HG03045 (cell line): ENCODE data around the gene ZNF341.

Experiments used
- ATAC-seq: cut with Tn5 transposase; IDR thresholded peaks from one replicate; pipeline ENCODE4 v1.9.1; 2021; ENCODE audit warnings: mild to moderate bottlenecking, moderate library complexity; ENCODE audit not compliant: unreplicated experiment

ZNF341 gene

DNA sequence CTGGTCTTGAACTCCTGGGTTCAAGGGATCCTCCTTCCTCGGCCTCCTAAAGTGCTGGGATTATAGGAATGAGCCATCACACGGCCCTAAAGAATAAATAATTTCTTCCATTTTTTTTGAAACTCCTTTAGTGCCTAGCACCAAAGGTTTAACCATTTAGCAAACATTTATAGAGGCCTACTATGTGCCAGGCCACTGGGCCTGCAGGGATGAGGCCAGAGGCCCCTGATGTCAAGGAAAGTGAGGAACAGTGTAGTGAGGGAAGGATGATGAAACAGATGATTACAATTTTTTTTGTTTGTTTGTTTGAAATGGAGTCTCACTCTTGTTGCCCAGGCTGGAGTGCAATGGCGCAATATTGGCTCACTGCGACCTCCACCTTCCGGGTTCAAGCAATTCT is 33.8 kb downstream of the ZNF341 start:
- no peak for ATAC-seq

GRCh38 chr20:33766686-33767085 is 34.9 kb downstream of the ZNF341 start:
- ATAC-seq, result no peak

DNA sequence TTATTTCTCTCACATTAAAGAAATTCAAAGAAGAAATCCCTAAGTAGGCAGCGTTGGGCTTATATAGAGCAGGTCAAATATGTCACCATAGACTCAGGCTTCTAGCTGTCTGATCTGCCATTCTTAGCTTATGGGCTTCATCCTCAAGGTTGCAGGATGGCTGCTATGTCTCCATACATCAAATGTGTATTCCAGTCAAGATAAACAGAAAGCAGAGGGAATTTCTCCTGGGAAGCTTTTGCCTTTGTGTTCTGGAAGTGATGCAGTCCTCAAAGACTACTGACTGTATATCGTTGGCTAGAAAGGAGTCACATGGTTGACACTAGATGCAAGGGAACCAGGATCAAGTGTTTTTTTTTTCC is 36.0 kb downstream of the ZNF341 start:
- no peak for ATAC-seq

DNA sequence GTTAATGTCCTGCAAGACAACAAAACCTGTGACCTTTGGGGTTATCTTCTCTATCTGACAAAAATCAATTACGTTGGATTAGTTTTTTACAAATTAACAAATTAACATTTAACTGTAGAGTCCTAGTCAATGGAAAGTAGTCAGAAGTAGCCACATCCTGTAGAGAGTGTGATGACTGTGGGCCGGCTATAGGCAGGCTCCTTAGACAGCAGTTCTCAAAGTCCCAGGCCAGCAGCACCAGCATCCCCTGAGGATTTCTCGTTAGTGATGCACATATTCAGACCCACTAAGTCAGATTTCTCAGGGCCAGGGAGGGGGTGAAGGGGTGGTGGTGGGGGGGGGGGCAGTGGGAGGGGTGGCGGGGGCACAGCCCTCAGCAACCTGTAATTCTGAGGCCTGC is 37.2 kb downstream of the ZNF341 start:
- no peak for ATAC-seq

DNA sequence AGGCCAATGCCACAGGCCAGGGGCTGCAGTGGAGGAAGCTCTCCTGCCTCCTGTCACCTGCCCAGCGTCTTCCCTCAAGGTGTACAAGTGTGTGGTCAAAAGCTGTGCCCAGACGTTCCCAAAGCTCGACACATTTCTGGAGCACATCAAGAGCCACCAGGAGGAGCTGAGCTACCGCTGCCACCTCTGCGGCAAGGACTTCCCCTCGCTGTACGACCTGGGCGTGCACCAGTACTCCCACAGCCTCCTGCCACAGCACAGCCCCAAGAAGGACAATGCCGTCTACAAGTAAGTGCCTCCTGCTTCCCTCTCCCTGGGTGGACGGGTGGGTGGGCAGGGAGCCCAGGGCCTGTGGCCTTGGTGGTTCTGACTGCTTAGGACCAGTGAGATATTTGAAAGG is 38.2 kb downstream of the ZNF341 start:
- ATAC-seq, result no peak

- ATAC-seq, result no peak
Observed at GRCh38 chr20:33771938-33772337, 40.1 kb downstream of the ZNF341 start.

- no peak for ATAC-seq
Observed at GRCh38 chr20:33772439-33772838, 40.6 kb downstream of the ZNF341 start.

- ATAC-seq, result peak; percentile 62
Observed at GRCh38 chr20:33773412-33774089, 41.8 kb downstream of the ZNF341 start.

DNA sequence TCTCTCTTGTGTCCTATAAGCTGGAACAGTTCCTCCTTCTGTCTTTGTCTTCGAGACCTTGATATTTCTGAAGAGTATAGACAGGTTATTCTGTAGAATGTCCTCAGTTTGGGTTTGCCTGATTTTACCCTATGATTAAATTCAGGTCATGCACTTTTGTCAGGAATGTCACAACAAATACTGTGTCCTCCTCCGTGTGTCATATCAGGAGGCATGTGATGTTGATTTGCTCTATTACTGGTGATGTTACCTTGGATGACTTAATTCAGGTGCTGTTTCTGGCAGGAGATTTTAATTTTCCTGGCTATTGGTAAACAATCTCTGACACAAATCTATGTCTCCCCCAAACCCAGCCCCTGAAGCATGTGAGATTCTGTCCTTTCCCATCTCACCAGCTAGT is 46.0 kb downstream of the ZNF341 start:
- no peak for ATAC-seq

GRCh38 chr20:33781133-33781532 is 49.3 kb downstream of the ZNF341 start:
- ATAC-seq, result no peak

DNA sequence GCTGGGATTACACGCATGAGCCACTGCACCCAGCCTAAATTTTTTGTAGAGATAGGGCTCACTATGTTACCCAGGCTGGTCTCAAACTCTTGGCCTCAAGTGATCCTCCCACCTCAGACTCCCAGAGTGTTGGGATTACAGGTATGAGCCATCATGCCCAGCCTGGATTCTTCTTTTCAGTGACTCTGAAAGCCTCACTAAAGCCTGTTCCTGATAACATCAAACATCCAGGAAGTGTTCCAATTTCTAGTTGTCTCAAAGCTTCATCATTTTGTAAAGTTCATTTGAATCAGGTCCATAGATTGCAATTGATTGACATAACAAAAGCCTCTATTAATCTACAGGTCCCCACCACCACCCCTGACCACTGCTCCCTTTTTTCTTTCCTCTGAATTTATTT is 50.1 kb downstream of the ZNF341 start:
- no peak for ATAC-seq

DNA sequence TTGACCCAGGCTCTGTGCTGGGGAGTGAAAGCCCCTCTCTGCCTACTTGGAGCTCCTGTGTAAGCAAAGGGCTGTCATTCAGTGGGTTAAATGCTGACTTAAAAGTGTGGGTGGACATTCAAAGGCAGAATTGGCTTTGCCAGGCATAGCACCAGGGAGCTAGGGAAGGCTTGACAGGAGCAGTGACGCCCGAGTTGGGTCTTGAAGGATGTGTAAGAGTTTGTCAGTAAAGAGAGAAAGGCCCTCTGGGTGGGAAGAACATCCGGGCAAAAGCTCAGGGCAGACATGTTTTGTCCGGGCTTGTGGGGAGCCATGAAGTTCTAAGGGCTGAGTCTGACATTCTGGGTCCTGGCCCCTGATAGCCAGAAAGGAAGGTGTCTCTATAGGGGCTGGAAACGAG is 51.5 kb downstream of the ZNF341 start:
- no peak for ATAC-seq

DNA sequence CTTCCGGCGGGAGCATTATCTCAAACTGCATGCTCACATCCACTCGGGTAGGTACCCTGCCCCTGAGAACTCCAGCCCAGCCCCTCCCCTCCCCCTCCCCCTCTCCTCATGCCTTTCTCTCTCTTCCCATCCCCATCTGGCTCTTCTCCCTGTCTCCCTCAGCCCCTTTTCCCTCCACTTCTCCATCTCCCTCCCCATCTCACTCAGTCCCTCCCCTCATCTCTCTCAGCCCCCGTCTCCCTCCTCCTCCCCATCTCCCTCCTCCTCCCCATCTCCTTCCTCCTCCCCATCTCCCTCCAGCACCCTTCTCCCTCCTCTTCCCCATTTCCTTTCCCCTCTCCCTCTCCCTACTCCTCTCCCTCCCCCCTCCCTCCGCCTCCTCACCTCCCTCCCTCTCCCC is 52.0 kb downstream of the ZNF341 start:
- no peak for ATAC-seq

DNA sequence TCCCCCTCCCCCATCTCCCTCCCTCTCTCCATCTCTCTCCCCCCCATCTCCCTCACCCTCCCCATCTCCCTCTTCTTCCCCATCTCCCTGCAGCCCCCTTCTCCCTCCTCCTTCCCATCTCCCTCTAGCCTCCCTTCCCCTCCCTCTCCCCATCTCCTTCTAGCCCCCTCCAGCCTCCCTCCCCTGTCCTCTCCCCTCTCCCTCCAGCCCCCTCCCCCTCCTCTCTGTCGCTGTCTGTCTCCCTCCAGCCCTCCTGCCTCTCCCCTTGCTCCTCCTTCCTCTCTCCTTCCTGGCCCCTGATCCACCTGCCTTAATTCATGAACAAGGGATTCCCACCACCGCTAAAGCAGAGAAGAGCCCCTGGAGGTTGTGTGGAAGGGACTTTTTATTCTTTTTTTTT is 52.4 kb downstream of the ZNF341 start:
- no peak for ATAC-seq

DNA sequence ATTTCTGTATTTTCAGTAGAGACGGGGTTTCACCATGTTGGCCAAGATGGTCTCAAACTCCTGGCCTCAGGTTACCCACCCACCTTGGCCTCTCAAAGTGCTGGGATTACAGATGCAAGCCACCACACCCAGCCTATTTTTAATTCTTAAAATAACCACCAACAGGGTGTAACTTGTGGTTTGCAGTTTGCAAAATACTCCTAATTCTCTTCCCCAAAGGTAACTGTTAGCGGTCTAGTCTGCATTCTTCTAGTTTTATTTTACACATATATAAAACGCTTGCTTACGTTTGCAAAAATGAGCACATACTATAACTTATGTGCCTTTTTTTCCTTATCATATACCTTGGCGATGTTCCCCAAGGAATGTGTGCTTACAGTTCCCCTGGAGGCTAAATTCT is 53.7 kb downstream of the ZNF341 start:
- no peak for ATAC-seq

DNA sequence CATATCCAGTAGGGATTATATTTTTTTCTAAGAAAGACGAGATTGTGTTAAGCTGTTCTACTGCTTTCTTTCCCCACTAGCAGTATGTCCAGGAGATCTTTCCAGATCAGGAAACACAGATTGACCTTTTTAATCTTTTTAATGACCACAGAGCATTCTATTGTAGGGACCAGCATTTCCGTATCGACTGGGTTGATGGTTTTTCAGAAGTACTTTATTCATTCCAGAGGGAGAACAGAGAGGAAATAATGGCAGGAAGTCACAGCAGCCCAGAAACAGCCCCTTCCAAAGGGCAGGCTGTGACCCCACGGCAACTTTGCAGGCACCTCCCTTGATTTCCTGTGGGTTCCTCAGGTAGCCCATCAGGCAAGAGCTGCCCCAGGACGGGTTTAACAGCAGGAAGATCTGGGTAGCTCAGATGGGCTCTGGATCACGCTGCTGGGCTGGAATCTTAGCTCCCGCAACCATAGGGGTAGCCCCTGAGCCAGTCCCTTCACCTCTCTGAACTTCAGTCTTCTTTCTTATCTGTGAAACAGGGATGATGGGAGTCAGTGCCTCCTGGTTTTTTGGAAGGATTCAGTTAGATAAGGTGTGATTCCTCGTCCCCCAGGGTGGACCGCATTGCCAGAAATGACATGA is 55.6 kb downstream of the ZNF341 start:
- no peak for ATAC-seq

DNA sequence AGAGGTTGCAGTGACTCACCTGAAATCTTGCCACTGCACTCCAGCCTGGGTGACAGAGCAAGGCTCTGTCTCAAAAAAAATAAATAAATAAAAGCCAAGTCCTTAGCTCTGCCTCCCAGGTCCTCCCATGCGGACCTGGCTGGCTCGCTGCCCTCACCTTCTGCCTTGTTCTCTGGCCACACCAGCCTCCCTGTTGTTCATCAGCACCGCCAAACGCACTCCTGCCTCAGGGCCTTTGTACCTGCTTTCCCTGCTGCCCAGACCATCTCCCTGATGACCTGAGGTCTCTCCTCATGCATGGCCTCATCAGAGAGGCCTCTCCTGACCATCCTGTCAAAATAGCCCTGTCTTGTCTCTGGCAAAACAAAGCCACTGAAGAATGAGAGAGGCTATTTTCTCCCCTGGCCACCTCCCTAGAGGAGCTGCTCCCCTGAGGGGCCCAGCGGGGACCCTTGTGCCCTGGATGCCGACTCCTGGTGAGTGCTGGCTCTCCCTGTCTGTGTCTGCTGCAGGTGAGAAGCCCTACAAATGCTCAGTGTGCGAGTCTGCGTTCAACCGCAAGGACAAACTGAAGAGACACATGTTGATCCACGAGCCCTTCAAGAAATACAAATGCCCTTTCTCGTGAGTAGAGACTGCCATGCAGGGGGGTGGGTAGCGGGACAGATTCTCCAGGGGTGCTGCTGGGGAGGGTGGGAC is 56.7 kb downstream of the ZNF341 start:
- no peak for ATAC-seq

- ATAC-seq, result no peak
Observed at GRCh38 chr20:33789109-33789857, 57.5 kb downstream of the ZNF341 start.

- ATAC-seq, result no peak
Observed at GRCh38 chr20:33789858-33790182, 58.0 kb downstream of the ZNF341 start.

DNA sequence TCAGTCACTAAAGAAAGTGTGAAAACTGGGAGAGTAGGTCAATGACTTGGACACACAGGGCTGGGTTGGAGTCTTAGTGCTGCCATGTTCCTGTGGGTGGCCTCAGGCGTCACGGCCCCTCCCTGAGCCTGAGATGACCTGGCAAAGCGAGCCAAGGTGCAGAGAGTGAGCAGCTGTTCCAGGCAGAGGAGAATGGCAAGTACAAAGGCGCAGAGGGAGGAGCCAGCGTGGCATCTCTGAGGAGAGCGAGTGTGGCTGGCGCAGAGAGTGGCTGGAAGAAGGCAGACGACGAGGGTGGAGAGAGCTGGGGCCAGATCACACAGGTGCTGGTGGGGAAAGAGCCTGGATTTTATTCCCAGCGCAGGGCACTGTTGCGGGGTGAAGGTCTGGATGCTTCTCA is 58.8 kb downstream of the ZNF341 start:
- no peak for ATAC-seq

DNA sequence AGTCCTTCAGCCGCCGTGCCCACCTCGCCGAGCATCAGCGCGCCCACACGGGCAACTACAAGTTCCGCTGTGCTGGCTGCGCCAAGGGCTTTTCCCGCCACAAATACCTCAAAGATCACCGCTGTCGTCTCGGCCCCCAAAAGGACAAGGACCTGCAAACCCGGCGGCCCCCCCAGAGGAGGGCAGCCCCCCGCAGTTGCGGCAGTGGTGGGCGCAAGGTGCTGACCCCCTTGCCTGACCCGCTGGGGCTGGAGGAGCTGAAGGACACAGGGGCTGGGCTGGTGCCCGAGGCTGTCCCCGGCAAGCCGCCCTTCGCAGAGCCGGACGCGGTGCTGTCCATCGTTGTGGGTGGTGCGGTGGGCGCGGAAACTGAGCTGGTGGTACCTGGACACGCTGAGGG is 59.2 kb downstream of the ZNF341 start:
- no peak for ATAC-seq

DNA sequence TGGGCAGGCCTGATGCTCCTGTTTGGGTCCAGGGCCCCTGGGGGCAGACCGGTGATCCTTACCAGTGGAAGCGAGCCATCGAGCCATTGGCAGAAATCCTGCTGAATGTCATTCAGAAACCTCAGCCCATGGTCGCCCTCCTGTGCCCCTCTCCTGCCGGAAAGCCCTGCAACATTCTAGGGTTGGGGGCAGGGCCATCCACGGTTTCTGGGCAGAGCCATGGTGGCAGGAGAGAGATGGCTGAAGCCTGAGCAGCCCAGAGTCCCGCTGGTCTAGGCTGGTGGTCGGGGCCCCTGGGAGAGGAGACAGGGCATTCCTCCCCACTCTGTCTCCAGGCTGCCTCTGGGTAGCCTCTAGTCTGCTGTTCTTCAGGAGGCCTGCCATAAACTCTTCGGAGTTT is 59.7 kb downstream of the ZNF341 start:
- no peak for ATAC-seq
